Measurements from ENCODE around the gene KCNQ5.

DNA sequence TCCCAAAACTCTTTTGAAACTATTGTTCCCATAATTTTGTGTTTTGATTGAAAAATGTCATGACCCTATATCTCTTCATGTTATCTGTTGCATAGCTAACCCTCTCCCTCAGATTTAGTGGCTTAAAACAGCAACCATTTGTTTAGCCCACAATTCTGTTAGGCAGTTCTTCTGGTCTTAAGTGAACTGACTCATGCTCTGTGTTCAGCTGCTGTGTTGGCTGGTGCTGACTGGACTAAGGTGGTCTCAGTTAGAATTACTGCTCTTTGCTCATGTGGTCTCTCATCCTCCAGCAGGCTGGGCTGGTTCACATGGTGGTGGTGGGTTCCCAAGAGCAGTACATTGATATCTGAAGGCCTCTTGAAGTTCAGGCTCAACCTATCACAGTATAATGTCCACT lies 522.7 kb downstream of the KCNQ5 start:
- TF ChIP-seq, protein P1, sequence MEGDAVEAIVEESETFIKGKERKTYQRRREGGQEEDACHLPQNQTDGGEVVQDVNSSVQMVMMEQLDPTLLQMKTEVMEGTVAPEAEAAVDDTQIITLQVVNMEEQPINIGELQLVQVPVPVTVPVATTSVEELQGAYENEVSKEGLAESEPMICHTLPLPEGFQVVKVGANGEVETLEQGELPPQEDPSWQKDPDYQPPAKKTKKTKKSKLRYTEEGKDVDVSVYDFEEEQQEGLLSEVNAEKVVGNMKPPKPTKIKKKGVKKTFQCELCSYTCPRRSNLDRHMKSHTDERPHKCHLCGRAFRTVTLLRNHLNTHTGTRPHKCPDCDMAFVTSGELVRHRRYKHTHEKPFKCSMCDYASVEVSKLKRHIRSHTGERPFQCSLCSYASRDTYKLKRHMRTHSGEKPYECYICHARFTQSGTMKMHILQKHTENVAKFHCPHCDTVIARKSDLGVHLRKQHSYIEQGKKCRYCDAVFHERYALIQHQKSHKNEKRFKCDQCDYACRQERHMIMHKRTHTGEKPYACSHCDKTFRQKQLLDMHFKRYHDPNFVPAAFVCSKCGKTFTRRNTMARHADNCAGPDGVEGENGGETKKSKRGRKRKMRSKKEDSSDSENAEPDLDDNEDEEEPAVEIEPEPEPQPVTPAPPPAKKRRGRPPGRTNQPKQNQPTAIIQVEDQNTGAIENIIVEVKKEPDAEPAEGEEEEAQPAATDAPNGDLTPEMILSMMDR (IDR thresholded peaks at IDR 0.05), result no peak
- TF ChIP-seq POLR2A (IDR thresholded peaks at IDR 0.05), result no peak
